ENCODE results near the gene PUS10.
"Not testable (repeated sequence)": the region's sequence is repeated elsewhere in the genome, so short reads cannot be mapped to it uniquely, and the experiment has no call there.

PUS10 gene

GRCh38 chr2:61012303-61012702 lies 5.8 kb downstream of the PUS10 start:
- DNase-seq (ENCODE audit: low read depth, low spot score), result not testable (repeated sequence)

- DNase-seq (ENCODE audit: low read depth, low spot score), result no peak
These were observed 6.4 kb downstream of the PUS10 start for GRCh38 chr2:61011678-61012077.

- no peak for DNase-seq (ENCODE audit: low read depth, low spot score)
These were observed 8.7 kb downstream of the PUS10 start for GRCh38 chr2:61009355-61009754.

GRCh38 chr2:61006486-61007105 lies 11.5 kb downstream of the PUS10 start:
- no peak for DNase-seq (ENCODE audit: low read depth, low spot score)

- no peak for DNase-seq (ENCODE audit: low read depth, low spot score)
These were observed 12.3 kb downstream of the PUS10 start for GRCh38 chr2:61005736-61006135.

GRCh38 chr2:60998628-60999545 lies 19.2 kb downstream of the PUS10 start:
- no peak for DNase-seq (ENCODE audit: low read depth, low spot score)

GRCh38 chr2:60994131-60994530 lies 23.9 kb downstream of the PUS10 start:
- no peak for DNase-seq (ENCODE audit: low read depth, low spot score)

- no peak for DNase-seq (ENCODE audit: low read depth, low spot score)
These were observed 25.1 kb downstream of the PUS10 start for GRCh38 chr2:60992985-60993392.

GRCh38 chr2:60991644-60992043 lies 26.4 kb downstream of the PUS10 start:
- DNase-seq (ENCODE audit: low read depth, low spot score), result no peak

- DNase-seq (ENCODE audit: low read depth, low spot score), result no peak
These were observed 28.8 kb downstream of the PUS10 start for GRCh38 chr2:60989259-60989658.

GRCh38 chr2:60987656-60988055 lies 30.4 kb downstream of the PUS10 start:
- DNase-seq (ENCODE audit: low read depth, low spot score), result not testable (repeated sequence)

GRCh38 chr2:60987041-60987440 lies 31.0 kb downstream of the PUS10 start:
- DNase-seq (ENCODE audit: low read depth, low spot score), result no peak

GRCh38 chr2:60984720-60985119 lies 33.3 kb downstream of the PUS10 start:
- DNase-seq (ENCODE audit: low read depth, low spot score), result no peak

GRCh38 chr2:60982066-60982465 lies 36.0 kb downstream of the PUS10 start:
- DNase-seq (ENCODE audit: low read depth, low spot score), result not testable (repeated sequence)

GRCh38 chr2:60980071-60980815 lies 37.8 kb downstream of the PUS10 start:
- DNase-seq (ENCODE audit: low read depth, low spot score), result no peak

GRCh38 chr2:60979231-60979630 lies 38.8 kb downstream of the PUS10 start:
- DNase-seq (ENCODE audit: low read depth, low spot score), result no peak

- no peak for DNase-seq (ENCODE audit: low read depth, low spot score)
These were observed 40.5 kb downstream of the PUS10 start for GRCh38 chr2:60977562-60977895.

GRCh38 chr2:60976875-60977561 lies 41.0 kb downstream of the PUS10 start:
- no peak for DNase-seq (ENCODE audit: low read depth, low spot score)

- DNase-seq (ENCODE audit: low read depth, low spot score), result no peak
These were observed 41.7 kb downstream of the PUS10 start for GRCh38 chr2:60976256-60976850.

GRCh38 chr2:60974652-60975051 lies 43.4 kb downstream of the PUS10 start:
- DNase-seq (ENCODE audit: low read depth, low spot score), result no peak

GRCh38 chr2:60973705-60974104 lies 44.4 kb downstream of the PUS10 start:
- no peak for DNase-seq (ENCODE audit: low read depth, low spot score)
